ENCODE results near the gene HK3. TPM values are rescaled to one million over a fixed set of nuclear protein-coding genes. Genes with fewer than 3 reads are reported as not detected.

HK3 gene
- total and polyA plus RNA-seq, 9 of the 15 experiments (the other 6 are each of a cell fraction or from before 2014, with no cell fraction given): 0.16 TPM; not detected in 8

- TF ChIP-seq ZBTB11 (CRISPR knock-in tag; IDR thresholded peaks at IDR 0.05) (no peak), ZBTB7A (IDR thresholded peaks at IDR 0.05; ENCODE audit: borderline replicate concordance, control insufficient read depth, low read depth, low read length) (no peak), CSDE1 (IDR thresholded peaks at IDR 0.05) (no peak), NCOR1 (IDR thresholded peaks at IDR 0.05) (no peak), PRDM10 (IDR thresholded peaks at IDR 0.05; ENCODE audit: partially characterized antibody) (no peak), PRMT5 (CRISPR knock-in tag; IDR thresholded peaks at IDR 0.05) (no peak), IRF9 (tag; IDR thresholded peaks at IDR 0.05) (no peak), MAZ (CRISPR knock-in tag; conservative IDR thresholded peaks at IDR 0.05 in 1 of 2, IDR thresholded peaks at IDR 0.05 in 1 of 2) (peak in 1 of 2 experiments; percentile 57; a peak in 2 of 4 replicates), HNRNPL (IDR thresholded peaks at IDR 0.05; ENCODE audit: low read depth, low read length) (no peak), NR2C2 (CRISPR knock-in tag; IDR thresholded peaks at IDR 0.05) (peak; percentile 55; the same call in 1 of the 2 replicates), NR2C2 (tag; IDR thresholded peaks at IDR 0.05) (no peak), BMI1 (IDR thresholded peaks at IDR 0.05; ENCODE audit: low read length) (no peak), SIN3A (IDR thresholded peaks at IDR 0.05; ENCODE audit: borderline replicate concordance in 2 of 2, control insufficient read depth in 1 of 2, low read depth in 2 of 2, low read length in 2 of 2) (no peak), HDAC3 (IDR thresholded peaks at IDR 0.05; ENCODE audit: borderline replicate concordance, partially characterized antibody) (no peak), E2F5 (CRISPR knock-in tag; IDR thresholded peaks at IDR 0.05) (no peak), ZNF583 (CRISPR knock-in tag; IDR thresholded peaks at IDR 0.05) (no peak), ZBTB43 (CRISPR knock-in tag; IDR thresholded peaks at IDR 0.05) (no peak)
Observed at GRCh38 chr5:176870110-176870591, 29.0 kb downstream of the HK3 start (continued).

Data from K562 (cell line).